Fibroblast of villous mesenchyme (primary cell): ENCODE results near the gene FTL. TPM values are rescaled to one million over a fixed set of nuclear protein-coding genes. Genes with fewer than 3 reads are reported as not detected.
"Not testable (repeated sequence)": the region's sequence is repeated elsewhere in the genome, so short reads cannot be mapped to it uniquely, and the experiment has no call there.

ENCODE experiments used
- DNase-seq: peaks from one replicate; pipeline ENCODE4 v3.0.0-alpha.2; 2010; ENCODE audit warnings: low read depth
- H3K4me3 ChIP-seq: 2 replicates; pipeline ENCODE4 v1.5.1; 2011; ENCODE audit warnings: low read depth, mild to moderate bottlenecking, low read length
- total RNA-seq: library from RNA; depleted of rRNA; stranded (reverse); fragments of >200 nt; gene quantifications from 2 replicates; pipeline ENCODE4 v1.2.3, GENCODE V29; 2012
- TF ChIP-seq, protein P1 (sequence below): IDR thresholded peaks from 2 replicates; pipeline ENCODE4 v1.5.1; 2012; ENCODE audit warnings: low read depth, mild to moderate bottlenecking, low read length; ENCODE audit not compliant: insufficient read depth

The FTL gene
- total RNA-seq: 2,928 and 4,150 TPM in 2 replicates

- TF ChIP-seq, protein P1, sequence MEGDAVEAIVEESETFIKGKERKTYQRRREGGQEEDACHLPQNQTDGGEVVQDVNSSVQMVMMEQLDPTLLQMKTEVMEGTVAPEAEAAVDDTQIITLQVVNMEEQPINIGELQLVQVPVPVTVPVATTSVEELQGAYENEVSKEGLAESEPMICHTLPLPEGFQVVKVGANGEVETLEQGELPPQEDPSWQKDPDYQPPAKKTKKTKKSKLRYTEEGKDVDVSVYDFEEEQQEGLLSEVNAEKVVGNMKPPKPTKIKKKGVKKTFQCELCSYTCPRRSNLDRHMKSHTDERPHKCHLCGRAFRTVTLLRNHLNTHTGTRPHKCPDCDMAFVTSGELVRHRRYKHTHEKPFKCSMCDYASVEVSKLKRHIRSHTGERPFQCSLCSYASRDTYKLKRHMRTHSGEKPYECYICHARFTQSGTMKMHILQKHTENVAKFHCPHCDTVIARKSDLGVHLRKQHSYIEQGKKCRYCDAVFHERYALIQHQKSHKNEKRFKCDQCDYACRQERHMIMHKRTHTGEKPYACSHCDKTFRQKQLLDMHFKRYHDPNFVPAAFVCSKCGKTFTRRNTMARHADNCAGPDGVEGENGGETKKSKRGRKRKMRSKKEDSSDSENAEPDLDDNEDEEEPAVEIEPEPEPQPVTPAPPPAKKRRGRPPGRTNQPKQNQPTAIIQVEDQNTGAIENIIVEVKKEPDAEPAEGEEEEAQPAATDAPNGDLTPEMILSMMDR: no peak
- DNase-seq: peak; percentile 98
- H3K4me3 ChIP-seq: peak within 1 kb of the TSS; percentile 81
Observed at GRCh38 chr19:48965040-48965805, at the start of gene FTL. TSS of gene FTL (plus strand) at chr19:48965309. CDS start at chr19:48965508, 199 bp downstream.

DNA sequence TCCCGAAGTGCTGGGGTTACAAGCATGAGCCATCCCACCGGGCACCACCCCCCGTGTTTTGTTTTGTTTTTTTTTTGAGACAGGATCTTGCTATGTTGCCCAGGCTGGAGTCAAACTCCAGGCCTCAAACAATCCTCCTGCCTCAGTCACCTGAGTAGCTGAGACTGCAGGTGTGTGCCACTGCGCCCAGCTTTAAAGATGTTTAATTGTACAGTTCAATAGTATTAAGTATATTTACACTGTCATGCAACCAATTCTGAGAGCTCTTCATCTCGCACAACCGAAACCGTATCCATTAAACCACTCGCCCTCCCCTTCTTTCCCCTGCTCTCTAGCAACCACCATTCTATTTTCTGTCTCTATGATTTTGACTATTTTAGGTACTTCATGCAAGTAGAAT, 49.4 kb upstream of the FTL start:
- no peak for DNase-seq
- TF ChIP-seq, protein P1: no peak
- H3K4me3 ChIP-seq: no peak overlapping the region

DNA sequence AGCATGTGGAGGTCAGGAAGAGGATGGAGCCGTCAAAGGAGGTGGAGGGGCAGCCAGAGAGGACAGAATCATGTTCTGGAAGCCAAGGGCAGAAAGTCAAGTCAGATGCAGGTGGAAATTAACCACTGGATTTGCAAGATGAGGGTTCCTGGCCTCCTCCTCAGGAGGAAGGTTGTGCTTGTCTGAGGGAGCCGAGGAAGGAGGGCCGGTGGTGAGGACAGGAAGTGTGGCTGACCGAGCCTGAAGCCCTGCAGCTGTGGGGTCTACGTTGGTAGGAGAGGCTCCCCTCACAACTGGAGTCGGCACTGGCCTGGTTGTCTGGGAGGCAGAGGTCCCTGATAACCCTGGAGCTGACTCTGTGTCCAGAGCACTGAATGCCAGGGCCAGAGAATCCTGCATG, 47.0 kb upstream of the FTL start:
- DNase-seq: no peak
- TF ChIP-seq, protein P1: no peak
- no peak overlapping the region for H3K4me3 ChIP-seq

DNA sequence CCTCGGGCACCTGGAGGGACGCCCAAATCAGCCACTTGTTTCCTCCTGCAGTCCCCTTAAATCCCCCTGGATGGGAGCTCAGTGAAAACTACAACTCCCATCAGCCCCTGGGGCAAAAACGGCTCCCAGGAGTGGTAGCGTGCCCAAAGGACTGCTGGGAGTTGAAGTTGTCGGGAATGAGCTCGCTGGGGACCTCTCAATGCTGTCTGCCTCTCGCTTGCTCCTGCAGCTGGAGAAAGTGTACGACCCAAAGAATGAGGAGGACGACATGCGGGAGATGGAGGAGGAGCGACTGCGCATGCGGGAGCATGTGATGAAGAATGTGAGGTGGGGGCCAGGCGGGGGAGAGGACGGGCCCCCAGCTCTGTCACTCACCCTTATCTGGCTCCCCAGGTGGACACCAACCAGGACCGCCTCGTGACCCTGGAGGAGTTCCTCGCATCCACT, 46.3 kb upstream of the FTL start:
- no peak for DNase-seq
- no peak overlapping the region for H3K4me3 ChIP-seq
- TF ChIP-seq, protein P1: no peak

DNA sequence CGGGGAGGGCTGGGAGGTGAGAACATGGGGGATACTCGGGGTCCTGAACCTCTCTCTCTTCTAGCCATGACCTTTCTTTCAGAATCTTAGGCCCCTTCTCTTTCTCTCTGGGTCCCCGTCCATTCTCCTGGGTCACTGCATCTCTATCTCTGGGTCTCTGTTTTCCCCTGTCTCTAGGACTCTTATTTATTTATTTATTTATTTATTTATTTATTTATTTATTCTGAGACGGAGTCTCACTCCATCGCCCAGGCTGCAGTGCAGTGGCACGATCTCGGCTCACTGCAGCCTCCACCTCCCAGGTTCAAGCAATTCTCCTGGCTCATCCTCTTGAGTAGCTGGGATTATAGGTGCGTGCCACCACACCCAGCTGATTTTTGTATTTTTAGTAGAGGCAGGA, 45.8 kb upstream of the FTL start:
- H3K4me3 ChIP-seq, DNase-seq: not testable (repeated sequence)

GRCh38 chr19:48920949-48921348, 44.2 kb upstream of the FTL start:
- no peak overlapping the region for H3K4me3 ChIP-seq
- TF ChIP-seq, protein P1: no peak
- no peak for DNase-seq

DNA sequence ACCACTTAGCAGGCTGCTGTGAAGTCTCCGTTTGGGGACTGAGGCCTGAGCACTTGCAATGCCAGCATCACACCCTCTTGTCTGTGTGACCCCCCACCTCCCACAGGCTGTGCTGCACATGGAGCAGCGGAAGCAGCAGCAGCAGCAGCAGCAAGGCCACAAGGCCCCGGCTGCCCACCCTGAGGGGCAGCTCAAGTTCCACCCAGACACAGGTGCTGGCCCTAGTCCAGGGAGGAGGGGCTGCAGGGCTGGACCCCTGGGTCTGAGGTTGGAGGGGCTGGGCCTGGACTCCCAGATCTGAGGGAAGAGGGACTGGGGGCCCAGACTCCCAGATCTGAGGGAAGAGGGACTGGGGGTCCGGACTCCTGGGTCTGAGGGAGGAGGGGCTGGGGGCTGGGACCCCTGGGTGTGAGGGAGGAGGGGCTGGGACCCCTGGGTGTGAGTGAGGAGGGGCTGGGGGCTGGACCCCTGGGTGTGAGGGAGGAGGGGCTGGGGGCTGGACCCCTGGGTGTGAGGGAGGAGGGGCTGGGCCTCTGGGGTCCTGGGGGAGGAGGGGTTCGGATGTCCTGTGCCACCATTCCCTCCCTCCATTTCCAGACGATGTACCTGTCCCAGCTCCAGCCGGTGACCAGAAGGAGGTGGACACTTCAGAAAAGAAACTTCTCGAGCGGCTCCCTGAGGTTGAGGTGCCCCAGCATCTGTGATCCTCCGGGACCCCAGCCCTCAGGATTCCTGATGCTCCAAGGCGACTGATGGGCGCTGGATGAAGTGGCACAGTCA, 43.2 kb upstream of the FTL start:
- TF ChIP-seq, protein P1: no peak
- H3K4me3 ChIP-seq: no peak overlapping the region
- DNase-seq: no peak
